ENCODE measurements around the gene NCAPD3.
"Not testable (repeated sequence)": the region's sequence is repeated elsewhere in the genome, so short reads cannot be mapped to it uniquely, and the experiment has no call there.

NCAPD3 gene

GRCh38 chr11:134132808-134133207, 91.0 kb downstream of the NCAPD3 start:
- H3K36me3 Mint-ChIP-seq (ENCODE audit: low read depth) = peaks cover 10% of the 10 kb centered on the region
- H3K4me1 Mint-ChIP-seq (ENCODE audit: low read depth) = no peaks in the 10 kb centered on the region
- no peak overlapping the region for H3K27ac Mint-ChIP-seq
- no peak overlapping the region for H3K4me3 Mint-ChIP-seq
- peaks cover 17% of the 10 kb centered on the region for H3K27me3 Mint-ChIP-seq (ENCODE audit: low read depth)
- H3K9me3 Mint-ChIP-seq = peaks cover 19% of the 10 kb centered on the region
- DNase-seq (ENCODE audit: low spot score) = no peak

DNA sequence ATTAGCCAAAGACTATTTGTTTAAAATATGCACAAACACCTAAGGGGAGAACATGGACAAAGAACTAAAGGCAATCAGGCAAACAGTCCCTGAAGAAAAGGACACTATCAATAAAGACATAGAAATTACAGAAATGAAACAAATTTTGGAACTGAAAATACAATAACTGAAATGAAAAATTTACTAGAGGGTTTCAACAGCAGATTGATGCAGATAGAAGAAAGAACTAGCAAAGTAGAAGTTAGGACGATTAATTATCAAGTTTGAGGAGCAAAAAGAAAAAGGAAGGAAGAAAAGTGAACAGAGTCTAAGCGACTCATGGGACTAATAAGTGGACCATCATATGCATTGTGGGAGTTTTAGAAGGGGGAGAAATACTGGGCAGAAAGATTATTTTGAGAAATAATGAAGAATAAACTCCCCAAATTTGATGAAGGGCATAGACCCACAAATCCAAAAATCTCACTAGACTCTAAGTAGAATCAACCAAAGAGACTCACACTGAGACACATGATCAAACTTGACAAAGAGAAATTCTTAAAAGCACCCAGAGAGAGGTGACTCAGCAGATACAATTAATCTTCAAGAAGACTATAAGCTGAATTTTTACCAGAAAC, 92.0 kb downstream of the NCAPD3 start:
- peaks cover 10% of the 10 kb centered on the region for H3K36me3 Mint-ChIP-seq (ENCODE audit: low read depth)
- peaks cover 26% of the 10 kb centered on the region for H3K27me3 Mint-ChIP-seq (ENCODE audit: low read depth)
- peaks cover 19% of the 10 kb centered on the region for H3K9me3 Mint-ChIP-seq
- no peaks in the 10 kb centered on the region for H3K4me1 Mint-ChIP-seq (ENCODE audit: low read depth)
- H3K4me3 Mint-ChIP-seq = no peak overlapping the region
- no peak for DNase-seq (ENCODE audit: low spot score)
- no peak overlapping the region for H3K27ac Mint-ChIP-seq

- Mint-ChIP-seq H3K9me3 (peaks cover 6% of the 10 kb centered on the region), H3K27me3 (ENCODE audit: low read depth) (peaks cover 56% of the 10 kb centered on the region)
- DNase-seq (ENCODE audit: low spot score) = no peak
These were observed 97.4 kb downstream of the NCAPD3 start for GRCh38 chr11:134126217-134126822.

GRCh38 chr11:134125507-134125906, 98.3 kb downstream of the NCAPD3 start:
- Mint-ChIP-seq H3K36me3 (ENCODE audit: low read depth) (no peaks in the 10 kb centered on the region), H3K4me3 (peak overlapping the region; percentile 39), H3K4me1 (ENCODE audit: low read depth) (peaks cover 5% of the 10 kb centered on the region), H3K9me3 (no peaks in the 10 kb centered on the region), H3K27me3 (ENCODE audit: low read depth) (peaks cover 56% of the 10 kb centered on the region), H3K27ac (no peak overlapping the region)
- DNase-seq (ENCODE audit: low spot score) = no peak

More at GRCh38 chr11:134126217-134126822, 97.4 kb downstream of the NCAPD3 start:
- Mint-ChIP-seq H3K4me1 (ENCODE audit: low read depth) (peaks cover 5% of the 10 kb centered on the region), H3K27ac (no peak overlapping the region), H3K4me3 (no peak overlapping the region), H3K36me3 (ENCODE audit: low read depth) (peaks cover under 1% of the 10 kb centered on the region)

- no peaks in the 10 kb centered on the region for H3K9me3 Mint-ChIP-seq
- H3K4me3 Mint-ChIP-seq = no peak overlapping the region
- DNase-seq (ENCODE audit: low spot score) = no peak
- H3K27ac Mint-ChIP-seq = no peak overlapping the region
- no peaks in the 10 kb centered on the region for H3K36me3 Mint-ChIP-seq (ENCODE audit: low read depth)
- H3K27me3 Mint-ChIP-seq (ENCODE audit: low read depth) = peaks cover 56% of the 10 kb centered on the region
- peaks cover 5% of the 10 kb centered on the region for H3K4me1 Mint-ChIP-seq (ENCODE audit: low read depth)
These were observed 98.9 kb downstream of the NCAPD3 start for GRCh38 chr11:134124660-134125451.

DNA sequence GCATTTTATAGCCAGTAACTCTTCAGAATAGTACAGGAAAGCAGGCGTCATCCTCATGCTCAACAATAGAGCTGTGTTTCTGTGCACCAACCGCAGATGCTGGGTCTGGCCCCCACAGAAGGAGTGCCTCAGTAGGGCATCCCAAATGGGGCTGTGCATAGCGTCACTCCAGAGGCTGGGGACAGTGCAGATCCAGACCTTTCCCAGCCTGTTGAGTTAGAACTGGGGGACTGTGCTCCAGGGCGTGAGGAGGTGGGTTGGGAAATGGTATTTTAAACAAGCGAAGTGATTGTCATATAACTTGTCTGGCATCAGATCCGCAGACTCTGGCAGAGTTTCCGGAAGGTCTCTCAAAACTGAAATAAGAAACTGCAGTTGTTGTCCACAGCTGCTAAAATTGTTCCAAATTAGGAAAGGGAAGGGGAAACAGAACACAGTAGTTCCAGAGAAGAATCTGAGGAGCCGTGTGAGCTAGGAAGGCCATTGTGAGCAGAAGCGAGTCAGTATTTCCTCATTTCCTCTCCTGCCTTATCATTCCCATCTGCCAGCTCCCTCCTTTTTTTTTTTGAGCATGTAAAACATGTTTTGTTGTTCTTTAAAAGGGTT, 102.7 kb downstream of the NCAPD3 start:
- Mint-ChIP-seq H3K36me3 (ENCODE audit: low read depth) (no peaks in the 10 kb centered on the region), H3K9me3 (no peaks in the 10 kb centered on the region), H3K27ac (no peak overlapping the region), H3K4me3 (no peak overlapping the region), H3K27me3 (ENCODE audit: low read depth) (peaks cover 36% of the 10 kb centered on the region), H3K4me1 (ENCODE audit: low read depth) (peaks cover 10% of the 10 kb centered on the region)
- DNase-seq (ENCODE audit: low spot score) = no peak

DNA sequence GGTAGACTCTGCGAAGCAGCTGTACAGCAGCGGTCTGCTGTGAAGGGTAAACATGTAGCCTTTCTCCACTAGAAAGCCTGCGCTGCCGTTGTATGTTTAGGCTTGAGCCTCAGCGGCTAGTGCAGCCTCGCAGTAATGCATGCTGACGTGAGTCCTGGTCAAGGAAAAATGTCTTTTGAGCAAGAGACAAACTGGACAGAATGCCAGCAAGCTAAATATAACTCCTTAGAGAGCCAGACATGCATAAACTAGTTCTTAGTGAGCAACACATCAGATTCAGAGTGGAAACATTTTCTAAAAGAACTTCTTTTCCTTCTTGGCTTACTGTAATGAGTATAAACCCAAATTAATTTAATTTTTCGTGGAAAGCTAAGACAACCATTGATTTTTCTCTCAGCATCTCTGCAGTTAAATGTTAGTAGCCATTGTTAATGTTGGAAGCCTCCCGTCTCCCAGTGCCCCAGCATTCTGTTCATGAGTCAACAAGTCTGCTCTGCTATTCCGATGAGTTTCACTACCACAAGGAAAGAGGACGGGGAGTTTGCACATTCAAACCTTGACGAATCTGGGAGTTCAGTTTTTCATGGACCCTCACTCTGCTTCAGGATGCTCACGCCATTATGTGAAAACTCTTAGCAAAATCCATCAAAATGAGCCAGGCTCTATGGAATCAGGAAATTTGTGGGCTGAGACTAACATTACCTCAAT, 103.5 kb downstream of the NCAPD3 start:
- no peaks in the 10 kb centered on the region for H3K36me3 Mint-ChIP-seq (ENCODE audit: low read depth)
- H3K4me3 Mint-ChIP-seq = no peak overlapping the region
- no peak for DNase-seq (ENCODE audit: low spot score)
- H3K9me3 Mint-ChIP-seq = no peaks in the 10 kb centered on the region
- H3K4me1 Mint-ChIP-seq (ENCODE audit: low read depth) = peaks cover 7% of the 10 kb centered on the region
- H3K27ac Mint-ChIP-seq = no peak overlapping the region
- peaks cover 31% of the 10 kb centered on the region for H3K27me3 Mint-ChIP-seq (ENCODE audit: low read depth)

GRCh38 chr11:134119094-134119493, 104.7 kb downstream of the NCAPD3 start:
- Mint-ChIP-seq H3K4me3 (no peak overlapping the region), H3K36me3 (ENCODE audit: low read depth) (no peaks in the 10 kb centered on the region), H3K9me3 (no peaks in the 10 kb centered on the region), H3K27me3 (ENCODE audit: low read depth) (peaks cover 24% of the 10 kb centered on the region), H3K27ac (no peak overlapping the region), H3K4me1 (ENCODE audit: low read depth) (peaks cover 5% of the 10 kb centered on the region)
- DNase-seq (ENCODE audit: low spot score) = no peak

DNA sequence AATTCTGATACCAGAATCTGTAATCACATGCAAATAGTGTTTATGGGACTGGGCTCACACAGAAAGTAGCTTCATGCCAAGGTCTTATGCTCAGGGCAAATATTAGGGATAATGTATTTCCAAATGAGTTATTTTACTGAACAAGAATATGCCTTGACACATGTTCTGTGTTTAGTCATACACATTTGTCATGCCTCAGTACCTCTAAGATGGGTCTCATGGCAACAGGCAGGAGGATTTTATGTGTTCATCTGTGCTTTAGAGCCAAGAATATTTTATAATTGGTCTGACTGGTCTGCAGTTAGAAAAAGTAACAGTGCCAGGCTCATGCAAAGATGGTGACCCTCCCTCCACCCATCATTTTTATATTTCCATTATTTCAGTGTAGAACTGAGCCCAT, 105.8 kb downstream of the NCAPD3 start:
- H3K27me3 Mint-ChIP-seq (ENCODE audit: low read depth) = peaks cover 15% of the 10 kb centered on the region
- H3K36me3 Mint-ChIP-seq (ENCODE audit: low read depth) = no peaks in the 10 kb centered on the region
- no peak overlapping the region for H3K4me3 Mint-ChIP-seq
- no peak for DNase-seq (ENCODE audit: low spot score)
- no peak overlapping the region for H3K27ac Mint-ChIP-seq
- H3K9me3 Mint-ChIP-seq = no peaks in the 10 kb centered on the region
- peaks cover 5% of the 10 kb centered on the region for H3K4me1 Mint-ChIP-seq (ENCODE audit: low read depth)

DNA sequence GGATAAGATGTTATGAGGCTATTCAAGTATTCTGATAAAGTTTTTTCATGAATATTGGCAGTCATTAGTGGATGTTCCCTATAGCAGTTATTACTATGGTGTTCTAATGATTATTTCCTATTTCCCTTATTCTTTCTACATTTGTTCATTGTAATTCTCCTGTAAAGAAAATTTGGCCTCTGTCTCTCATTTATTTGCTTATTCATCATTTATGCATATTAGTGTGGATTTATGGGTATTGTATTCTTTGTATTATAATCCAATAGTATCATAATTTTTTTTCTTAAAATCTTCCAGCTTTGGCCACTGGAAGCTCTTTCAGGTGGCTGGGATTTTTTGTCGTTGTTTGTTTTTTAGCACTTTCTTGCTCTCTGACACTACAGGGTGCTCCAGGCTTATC, 107.6 kb downstream of the NCAPD3 start:
- H3K9me3 Mint-ChIP-seq = no peaks in the 10 kb centered on the region
- H3K27me3 Mint-ChIP-seq (ENCODE audit: low read depth) = peaks cover 7% of the 10 kb centered on the region
- no peak for DNase-seq (ENCODE audit: low spot score)
- H3K27ac Mint-ChIP-seq = no peak overlapping the region
- no peak overlapping the region for H3K4me3 Mint-ChIP-seq
- no peaks in the 10 kb centered on the region for H3K36me3 Mint-ChIP-seq (ENCODE audit: low read depth)
- peaks cover 5% of the 10 kb centered on the region for H3K4me1 Mint-ChIP-seq (ENCODE audit: low read depth)

GRCh38 chr11:134113787-134114186, 110.0 kb downstream of the NCAPD3 start:
- not testable (repeated sequence) for H3K4me3 Mint-ChIP-seq; H3K27me3 Mint-ChIP-seq (ENCODE audit: low read depth); H3K36me3 Mint-ChIP-seq (ENCODE audit: low read depth); H3K9me3 Mint-ChIP-seq; DNase-seq (ENCODE audit: low spot score); H3K4me1 Mint-ChIP-seq (ENCODE audit: low read depth); H3K27ac Mint-ChIP-seq

- H3K36me3 Mint-ChIP-seq (ENCODE audit: low read depth) = no peaks in the 10 kb centered on the region
These were observed 113.4 kb downstream of the NCAPD3 start for GRCh38 chr11:134110252-134110815.

More at GRCh38 chr11:134110252-134110815, 113.4 kb downstream of the NCAPD3 start:
- H3K4me3 Mint-ChIP-seq = no peak overlapping the region
- no peaks in the 10 kb centered on the region for H3K4me1 Mint-ChIP-seq (ENCODE audit: low read depth)
- H3K27ac Mint-ChIP-seq = no peak overlapping the region
- H3K27me3 Mint-ChIP-seq (ENCODE audit: low read depth) = peaks cover 6% of the 10 kb centered on the region
- no peak for DNase-seq (ENCODE audit: low spot score)
- peaks cover 10% of the 10 kb centered on the region for H3K9me3 Mint-ChIP-seq
